IPS-20b (cell line): ENCODE measurements around the gene STOML2.

ENCODE experiments used
- H3K27ac ChIP-seq: one replicate; pipeline ENCODE4 v1.5.1; 2013; ENCODE audit warnings: low read length
- H3K27me3 ChIP-seq: 2 replicates; pipeline ENCODE4 v1.6.1; 2013; ENCODE audit warnings: mild to moderate bottlenecking, low read length, inconsistent platforms; ENCODE audit not compliant: insufficient read depth
- H3K36me3 ChIP-seq: 2 replicates; pipeline ENCODE4 v1.6.1; 2013; ENCODE audit warnings: low read depth, mild to moderate bottlenecking, inconsistent platforms, low read length, moderate library complexity; ENCODE audit not compliant: insufficient read depth
- H3K4me1 ChIP-seq: 2 replicates; pipeline ENCODE4 v1.6.1; 2013; ENCODE audit warnings: mild to moderate bottlenecking, control low read depth, inconsistent platforms, low read length, moderate library complexity; ENCODE audit not compliant: insufficient read depth
- H3K4me3 ChIP-seq: 2 replicates; pipeline ENCODE4 v1.5.1; 2013; ENCODE audit warnings: mild to moderate bottlenecking, low read length, inconsistent platforms
- H3K9ac ChIP-seq: 2 replicates; pipeline ENCODE4 v1.6.1; 2013; ENCODE audit warnings: low read depth, mild to moderate bottlenecking, inconsistent platforms, low read length, moderate library complexity
- H3K9me3 ChIP-seq: 2 replicates; pipeline ENCODE4 v1.6.1; 2013; ENCODE audit warnings: mild to moderate bottlenecking, low read depth, low read length, inconsistent platforms; ENCODE audit not compliant: insufficient read depth

Gene STOML2

GRCh38 chr9:35067056-35067455, 35.9 kb downstream of the STOML2 start:
- Histone ChIP-seq H3K9me3 (no peaks in the 10 kb centered on the region), H3K4me3 (no peak overlapping the region), H3K36me3 (peaks cover 85% of the 10 kb centered on the region), H3K9ac (no peak overlapping the region), H3K4me1 (peaks cover 9% of the 10 kb centered on the region), H3K27me3 (no peaks in the 10 kb centered on the region), H3K27ac (no peak overlapping the region)

DNA sequence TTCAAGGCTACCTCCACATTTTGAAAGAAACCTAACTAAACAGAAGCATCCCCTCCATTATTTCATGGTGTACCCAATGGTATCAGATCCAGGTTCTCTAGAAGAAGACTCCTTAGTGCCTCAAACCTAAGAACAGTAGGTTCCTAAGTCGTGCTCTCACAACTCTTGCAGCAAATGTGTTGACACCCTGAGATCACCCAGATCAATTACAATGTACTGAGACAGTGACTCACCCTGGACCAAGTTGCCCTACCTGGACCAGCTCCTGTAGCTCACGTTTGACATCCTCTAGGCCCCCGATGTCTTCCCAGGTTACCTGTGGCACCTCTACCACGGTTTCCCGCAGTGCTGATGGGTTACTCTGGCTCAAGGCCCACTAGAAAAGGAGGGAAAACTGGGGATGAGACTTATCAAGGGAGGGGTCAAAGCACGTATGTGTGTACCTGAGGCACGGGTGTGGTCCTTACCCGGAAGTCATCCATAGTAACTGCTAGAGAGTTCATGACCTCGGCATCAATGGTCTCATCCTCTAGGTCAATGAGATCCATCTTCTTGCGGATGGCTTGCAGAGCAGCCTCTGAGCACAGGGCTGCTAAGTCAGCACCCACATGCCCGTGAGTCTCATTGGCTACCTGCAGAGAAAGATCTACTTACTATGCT, 42.3 kb downstream of the STOML2 start:
- Histone ChIP-seq H3K4me3 (no peak overlapping the region), H3K36me3 (peaks cover 100% of the 10 kb centered on the region), H3K9me3 (no peaks in the 10 kb centered on the region), H3K27ac (no peak overlapping the region), H3K27me3 (no peaks in the 10 kb centered on the region), H3K4me1 (no peaks in the 10 kb centered on the region), H3K9ac (no peak overlapping the region)

- H3K9me3 ChIP-seq: no peaks in the 10 kb centered on the region
- H3K4me3 ChIP-seq: no peak overlapping the region
Observed at GRCh38 chr9:35059438-35059837, 43.5 kb downstream of the STOML2 start.

GRCh38 chr9:35057271-35057620, 45.7 kb downstream of the STOML2 start:
- H3K27ac ChIP-seq: no peak overlapping the region
- H3K36me3 ChIP-seq: peaks cover 76% of the 10 kb centered on the region
- H3K4me1 ChIP-seq: no peaks in the 10 kb centered on the region
- no peaks in the 10 kb centered on the region for H3K9me3 ChIP-seq
- no peak overlapping the region for H3K4me3 ChIP-seq
- no peak overlapping the region for H3K9ac ChIP-seq
- H3K27me3 ChIP-seq: no peaks in the 10 kb centered on the region

More at GRCh38 chr9:35059438-35059837, 43.5 kb downstream of the STOML2 start:
- Histone ChIP-seq H3K36me3 (peaks cover 96% of the 10 kb centered on the region), H3K4me1 (no peaks in the 10 kb centered on the region), H3K27me3 (no peaks in the 10 kb centered on the region), H3K27ac (no peak overlapping the region), H3K9ac (no peak overlapping the region)

DNA sequence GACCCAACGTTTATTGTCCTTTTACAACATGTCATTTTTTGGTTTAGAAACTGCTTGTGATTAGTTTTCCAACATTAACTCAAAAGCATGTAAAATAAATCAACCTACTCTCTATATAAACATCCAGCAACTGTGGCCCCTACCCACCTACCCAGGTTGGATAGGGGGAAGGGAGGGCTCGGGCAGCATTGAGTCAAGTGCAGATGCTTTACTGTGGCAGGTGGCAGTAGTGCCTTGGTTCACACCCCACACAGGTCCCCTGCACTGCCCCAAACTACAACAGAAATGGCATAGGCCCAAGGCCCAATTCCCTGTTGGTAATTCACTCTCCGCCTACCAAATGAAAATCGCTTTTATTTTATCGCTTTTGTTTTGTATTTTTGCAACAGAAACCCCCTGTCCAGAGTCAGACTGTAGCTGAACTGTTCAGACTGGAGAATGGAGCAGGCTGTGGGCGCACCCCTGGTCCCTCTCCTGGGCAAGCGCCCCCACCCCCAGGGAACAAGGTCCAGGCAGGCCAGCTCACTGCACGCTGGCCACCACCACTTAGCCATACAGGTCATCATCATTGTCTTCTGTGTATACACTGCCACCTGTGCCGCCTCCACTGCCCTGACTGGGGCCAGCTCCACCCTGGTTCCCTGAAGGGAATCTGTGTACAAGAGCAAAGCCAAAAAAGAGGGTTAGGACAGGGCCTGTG, 46.2 kb downstream of the STOML2 start:
- H3K4me3 ChIP-seq: no peak overlapping the region
- peaks cover 75% of the 10 kb centered on the region for H3K36me3 ChIP-seq
- no peak overlapping the region for H3K9ac ChIP-seq
- no peaks in the 10 kb centered on the region for H3K9me3 ChIP-seq
- H3K27ac ChIP-seq: no peak overlapping the region
- H3K27me3 ChIP-seq: no peaks in the 10 kb centered on the region
- H3K4me1 ChIP-seq: no peaks in the 10 kb centered on the region

DNA sequence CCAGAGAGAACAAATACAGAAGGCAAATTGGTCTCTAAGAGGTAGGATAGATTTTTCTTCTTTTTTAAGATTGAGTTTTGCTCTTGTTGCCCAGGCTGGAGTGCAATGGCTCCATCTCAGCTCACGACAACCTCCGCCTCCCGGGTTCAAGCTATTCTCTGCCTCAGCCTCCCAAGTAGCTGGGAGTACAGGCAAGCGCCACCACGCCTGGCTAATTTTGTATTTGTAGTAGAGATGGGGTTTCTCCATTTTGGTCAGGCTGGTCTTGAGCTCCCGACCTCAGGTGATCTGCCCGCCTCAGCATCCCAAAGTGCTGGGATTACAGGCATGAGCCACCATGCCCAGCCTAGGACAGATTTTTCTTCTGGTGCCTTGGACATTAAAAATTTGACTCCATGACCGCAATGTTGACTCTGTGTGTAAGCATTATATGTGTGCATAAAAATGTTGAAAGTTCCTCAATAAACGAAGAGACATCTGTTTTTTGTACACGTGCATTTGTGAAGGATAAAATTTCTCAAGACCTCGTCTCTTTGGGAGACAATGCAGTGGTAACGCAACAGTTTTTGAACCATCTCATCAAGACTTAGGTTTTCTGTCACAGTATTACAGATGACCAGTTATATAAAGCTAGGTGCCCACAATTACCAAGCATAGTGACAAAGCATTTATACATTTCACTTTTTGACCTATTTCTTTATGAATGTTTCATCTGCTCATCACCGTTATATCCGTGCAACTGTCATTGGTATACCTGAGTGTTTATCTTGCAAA, 47.9 kb downstream of the STOML2 start:
- Histone ChIP-seq H3K4me1 (no peaks in the 10 kb centered on the region), H3K9ac (no peak overlapping the region), H3K27me3 (no peaks in the 10 kb centered on the region), H3K27ac (no peak overlapping the region), H3K9me3 (no peaks in the 10 kb centered on the region), H3K4me3 (no peak overlapping the region), H3K36me3 (peaks cover 65% of the 10 kb centered on the region)

DNA sequence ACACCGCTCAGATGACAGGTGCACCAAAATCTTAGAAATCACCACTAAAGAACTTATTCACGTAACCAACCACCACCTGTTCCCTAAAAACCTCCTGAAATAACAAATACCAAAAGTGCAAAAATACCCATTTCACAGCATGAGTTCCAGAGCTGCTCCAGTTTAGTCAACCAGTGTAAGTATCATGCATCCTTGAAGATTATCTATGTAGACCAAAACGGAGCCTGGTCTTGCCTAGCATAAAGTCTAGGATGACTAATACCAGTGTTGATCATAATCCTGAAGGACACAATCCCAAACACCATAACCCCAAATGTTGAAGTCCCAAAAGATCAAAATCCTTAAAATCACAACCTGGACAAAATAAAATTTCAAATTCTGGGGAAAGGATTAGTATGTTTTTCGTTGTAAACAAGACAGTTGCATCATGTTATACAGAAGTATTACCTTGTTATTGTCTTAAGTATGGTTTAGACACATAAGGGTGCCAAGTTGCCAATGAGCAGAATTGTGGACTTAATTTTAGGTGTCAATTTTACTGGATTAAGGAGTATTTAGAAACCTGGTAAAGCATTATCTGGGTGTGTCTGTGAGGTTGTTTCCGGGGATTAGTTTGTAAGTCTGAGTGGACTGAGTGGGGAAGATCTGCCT, 48.6 kb downstream of the STOML2 start:
- Histone ChIP-seq H3K27me3 (no peaks in the 10 kb centered on the region), H3K4me3 (no peak overlapping the region), H3K27ac (no peak overlapping the region), H3K36me3 (peaks cover 61% of the 10 kb centered on the region), H3K9me3 (no peaks in the 10 kb centered on the region), H3K9ac (no peak overlapping the region), H3K4me1 (no peaks in the 10 kb centered on the region)

GRCh38 chr9:35051069-35051967, 51.6 kb downstream of the STOML2 start:
- H3K36me3 ChIP-seq: peaks cover 45% of the 10 kb centered on the region
- H3K4me1 ChIP-seq: no peaks in the 10 kb centered on the region
- H3K27ac ChIP-seq: no peak overlapping the region
- H3K9me3 ChIP-seq: no peaks in the 10 kb centered on the region
- no peak overlapping the region for H3K4me3 ChIP-seq
- no peak overlapping the region for H3K9ac ChIP-seq
- H3K27me3 ChIP-seq: no peaks in the 10 kb centered on the region
